Measurements from ENCODE around the gene GIMAP7.
"Not testable (repeated sequence)": the region's sequence is repeated elsewhere in the genome, so short reads cannot be mapped to it uniquely, and the experiment has no call there.

The GIMAP7 gene

DNA sequence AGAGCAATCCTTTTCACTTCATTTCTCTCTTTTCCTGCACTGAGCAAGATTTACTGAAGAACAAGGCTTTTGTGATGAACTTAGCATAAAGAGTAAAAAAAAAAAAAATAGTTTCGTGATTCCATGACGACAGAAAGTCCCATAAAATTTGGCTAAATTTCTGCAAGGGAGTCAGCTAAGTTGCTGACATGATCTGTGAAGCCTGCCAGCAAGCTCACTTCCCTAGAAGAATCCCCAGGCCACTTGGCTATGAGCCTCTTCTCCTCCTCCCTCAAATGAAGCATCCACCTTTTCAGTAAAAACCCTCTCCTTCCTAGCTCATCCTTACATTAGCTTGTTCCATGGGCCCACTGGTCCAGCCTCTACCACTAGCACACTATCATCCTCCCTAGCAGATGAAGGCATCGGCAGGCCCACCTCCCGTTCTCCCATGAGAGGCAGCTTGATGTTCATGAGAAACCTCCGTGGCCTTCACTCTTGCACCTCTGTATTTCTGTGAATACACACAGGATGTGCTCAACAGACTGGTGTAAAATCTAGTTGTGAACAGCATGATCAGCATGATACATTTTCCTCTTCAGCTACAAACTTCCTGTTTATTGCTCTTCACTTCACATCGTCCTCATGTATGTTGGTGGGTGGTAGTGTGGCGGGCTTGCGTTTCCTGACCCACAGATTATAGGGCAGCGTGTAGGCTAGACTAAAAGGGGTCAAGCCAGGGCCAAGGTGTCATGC is 33.3 kb upstream of the GIMAP7 start:
- H3K4me1 ChIP-seq (ENCODE audit: control insufficient read depth, insufficient read depth, low read length), result no peaks in the 10 kb centered on the region
- no peaks in the 10 kb centered on the region for H3K9me3 ChIP-seq (ENCODE audit: control insufficient read depth in 2 of 2, low read length in 2 of 2)
- H3K27ac ChIP-seq (ENCODE audit: low read length), result no peak overlapping the region
- no peak overlapping the region for H3K9ac ChIP-seq (ENCODE audit: low read length in 2 of 2)
- H3K27me3 ChIP-seq (ENCODE audit: control insufficient read depth in 1 of 2, insufficient read depth in 2 of 2, low read length in 2 of 2), result no peaks in the 10 kb centered on the region
- H3K36me3 ChIP-seq (ENCODE audit: control insufficient read depth in 2 of 2, insufficient read depth in 2 of 2, low read length in 2 of 2), result no peaks in the 10 kb centered on the region
- no peak overlapping the region for H3K4me3 ChIP-seq (ENCODE audit: low read length in 2 of 2)

GRCh38 chr7:150481922-150482321 is 32.8 kb upstream of the GIMAP7 start:
- Histone ChIP-seq H3K4me3 (ENCODE audit: low read length in 2 of 2) (no peak overlapping the region), H3K27me3 (ENCODE audit: control insufficient read depth in 1 of 2, insufficient read depth in 2 of 2, low read length in 2 of 2) (no peaks in the 10 kb centered on the region), H3K9ac (ENCODE audit: low read length in 2 of 2) (no peak overlapping the region), H3K9me3 (ENCODE audit: control insufficient read depth in 2 of 2, low read length in 2 of 2) (no peaks in the 10 kb centered on the region), H3K27ac (ENCODE audit: low read length) (no peak overlapping the region), H3K4me1 (ENCODE audit: control insufficient read depth, insufficient read depth, low read length) (no peaks in the 10 kb centered on the region), H3K36me3 (ENCODE audit: control insufficient read depth in 2 of 2, insufficient read depth in 2 of 2, low read length in 2 of 2) (no peaks in the 10 kb centered on the region)

GRCh38 chr7:150483514-150483913 is 31.2 kb upstream of the GIMAP7 start:
- not testable (repeated sequence) for H3K4me1 ChIP-seq (ENCODE audit: control insufficient read depth, insufficient read depth, low read length); H3K9me3 ChIP-seq (ENCODE audit: control insufficient read depth in 2 of 2, low read length in 2 of 2); H3K36me3 ChIP-seq (ENCODE audit: control insufficient read depth in 2 of 2, insufficient read depth in 2 of 2, low read length in 2 of 2); H3K27ac ChIP-seq (ENCODE audit: low read length); H3K4me3 ChIP-seq (ENCODE audit: low read length in 2 of 2); H3K27me3 ChIP-seq (ENCODE audit: control insufficient read depth in 1 of 2, insufficient read depth in 2 of 2, low read length in 2 of 2); H3K9ac ChIP-seq (ENCODE audit: low read length in 2 of 2)

DNA sequence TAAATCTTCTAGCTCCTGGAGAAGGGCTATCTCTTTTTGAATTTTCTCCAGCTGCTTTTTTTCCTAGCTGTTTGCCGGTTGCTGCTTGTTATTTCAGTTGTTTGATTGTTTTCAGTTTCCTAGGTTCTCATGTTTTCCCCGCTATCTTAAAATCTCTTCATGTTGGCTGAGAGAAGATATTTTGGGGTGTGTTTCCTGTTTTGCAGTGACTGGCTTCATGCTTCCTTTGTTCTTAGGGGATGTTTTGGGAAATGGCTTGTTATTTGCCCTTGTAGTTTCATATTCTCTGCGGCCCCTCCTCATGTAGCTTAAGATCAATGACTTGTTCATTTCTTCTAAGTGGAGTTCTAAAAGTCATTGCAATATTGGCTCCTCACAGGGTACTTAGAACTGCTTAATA is 30.6 kb upstream of the GIMAP7 start:
- H3K27me3 ChIP-seq (ENCODE audit: control insufficient read depth in 1 of 2, insufficient read depth in 2 of 2, low read length in 2 of 2); H3K36me3 ChIP-seq (ENCODE audit: control insufficient read depth in 2 of 2, insufficient read depth in 2 of 2, low read length in 2 of 2); H3K9ac ChIP-seq (ENCODE audit: low read length in 2 of 2); H3K4me3 ChIP-seq (ENCODE audit: low read length in 2 of 2); H3K9me3 ChIP-seq (ENCODE audit: control insufficient read depth in 2 of 2, low read length in 2 of 2); H3K27ac ChIP-seq (ENCODE audit: low read length); H3K4me1 ChIP-seq (ENCODE audit: control insufficient read depth, insufficient read depth, low read length): not testable (repeated sequence)

DNA sequence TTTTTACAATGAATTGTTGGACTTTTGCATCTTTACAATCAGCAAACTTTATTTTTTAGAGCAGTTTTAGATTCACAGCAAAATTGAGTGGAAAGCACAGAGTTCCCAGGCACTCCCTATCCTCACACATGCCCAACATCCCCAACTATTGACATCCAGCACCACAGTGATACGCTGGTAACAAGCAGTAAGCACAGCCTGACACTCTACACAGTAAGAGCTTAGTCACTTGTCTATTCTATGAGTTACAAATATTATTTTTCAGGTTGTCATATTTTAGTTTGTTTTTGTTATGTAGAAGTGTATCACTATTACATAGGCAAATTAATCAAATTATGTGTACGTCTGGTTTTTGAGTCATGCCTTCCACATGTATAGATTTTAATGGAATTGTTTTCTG is 27.0 kb upstream of the GIMAP7 start:
- no peak overlapping the region for H3K4me3 ChIP-seq (ENCODE audit: low read length in 2 of 2)
- H3K36me3 ChIP-seq (ENCODE audit: control insufficient read depth in 2 of 2, insufficient read depth in 2 of 2, low read length in 2 of 2), result no peaks in the 10 kb centered on the region
- H3K9me3 ChIP-seq (ENCODE audit: control insufficient read depth in 2 of 2, low read length in 2 of 2), result no peaks in the 10 kb centered on the region
- no peak overlapping the region for H3K9ac ChIP-seq (ENCODE audit: low read length in 2 of 2)
- no peaks in the 10 kb centered on the region for H3K27me3 ChIP-seq (ENCODE audit: control insufficient read depth in 1 of 2, insufficient read depth in 2 of 2, low read length in 2 of 2)
- no peaks in the 10 kb centered on the region for H3K4me1 ChIP-seq (ENCODE audit: control insufficient read depth, insufficient read depth, low read length)
- no peak overlapping the region for H3K27ac ChIP-seq (ENCODE audit: low read length)

- Histone ChIP-seq H3K27ac (ENCODE audit: low read length) (no peak overlapping the region), H3K4me1 (ENCODE audit: control insufficient read depth, insufficient read depth, low read length) (no peaks in the 10 kb centered on the region), H3K36me3 (ENCODE audit: control insufficient read depth in 2 of 2, insufficient read depth in 2 of 2, low read length in 2 of 2) (no peaks in the 10 kb centered on the region)
Observed at GRCh38 chr7:150489782-150490181, 24.9 kb upstream of the GIMAP7 start.

GRCh38 chr7:150493442-150493841 is 21.2 kb upstream of the GIMAP7 start:
- not testable (repeated sequence) for H3K9me3 ChIP-seq (ENCODE audit: control insufficient read depth in 2 of 2, low read length in 2 of 2); H3K4me3 ChIP-seq (ENCODE audit: low read length in 2 of 2); H3K27me3 ChIP-seq (ENCODE audit: control insufficient read depth in 1 of 2, insufficient read depth in 2 of 2, low read length in 2 of 2); H3K4me1 ChIP-seq (ENCODE audit: control insufficient read depth, insufficient read depth, low read length); H3K36me3 ChIP-seq (ENCODE audit: control insufficient read depth in 2 of 2, insufficient read depth in 2 of 2, low read length in 2 of 2); H3K9ac ChIP-seq (ENCODE audit: low read length in 2 of 2); H3K27ac ChIP-seq (ENCODE audit: low read length)

More at GRCh38 chr7:150489782-150490181, 24.9 kb upstream of the GIMAP7 start:
- Histone ChIP-seq H3K27me3 (ENCODE audit: control insufficient read depth in 1 of 2, insufficient read depth in 2 of 2, low read length in 2 of 2) (no peaks in the 10 kb centered on the region), H3K4me3 (ENCODE audit: low read length in 2 of 2) (no peak overlapping the region), H3K9ac (ENCODE audit: low read length in 2 of 2) (no peak overlapping the region), H3K9me3 (ENCODE audit: control insufficient read depth in 2 of 2, low read length in 2 of 2) (no peaks in the 10 kb centered on the region)

GRCh38 chr7:150502519-150502918 is 12.2 kb upstream of the GIMAP7 start:
- no peak overlapping the region for H3K27ac ChIP-seq (ENCODE audit: low read length)
- no peaks in the 10 kb centered on the region for H3K4me1 ChIP-seq (ENCODE audit: control insufficient read depth, insufficient read depth, low read length)
- no peak overlapping the region for H3K4me3 ChIP-seq (ENCODE audit: low read length in 2 of 2)
- no peaks in the 10 kb centered on the region for H3K9me3 ChIP-seq (ENCODE audit: control insufficient read depth in 2 of 2, low read length in 2 of 2)
- no peak overlapping the region for H3K9ac ChIP-seq (ENCODE audit: low read length in 2 of 2)
- no peaks in the 10 kb centered on the region for H3K27me3 ChIP-seq (ENCODE audit: control insufficient read depth in 1 of 2, insufficient read depth in 2 of 2, low read length in 2 of 2)
- H3K36me3 ChIP-seq (ENCODE audit: control insufficient read depth in 2 of 2, insufficient read depth in 2 of 2, low read length in 2 of 2), result no peaks in the 10 kb centered on the region

DNA sequence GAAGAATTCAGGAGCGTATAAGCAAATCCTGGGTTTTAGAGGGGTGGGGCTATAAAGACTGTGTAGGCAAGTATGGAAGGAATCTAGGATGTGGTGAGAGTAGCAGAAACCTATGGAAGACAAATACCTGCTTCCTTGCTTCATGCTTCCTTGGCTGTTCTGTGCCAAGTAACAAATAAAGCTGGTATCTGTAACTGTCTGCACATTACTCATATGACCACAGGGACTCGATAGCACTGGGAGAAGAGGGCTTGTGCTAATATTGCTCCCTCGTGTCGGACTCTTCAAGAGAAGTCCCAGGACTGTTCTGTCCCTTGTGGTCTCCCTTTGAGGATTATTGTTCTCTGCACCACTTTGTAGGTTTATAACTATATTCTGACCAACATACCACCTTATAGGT is 11.5 kb upstream of the GIMAP7 start:
- no peak overlapping the region for H3K9ac ChIP-seq (ENCODE audit: low read length in 2 of 2)
- H3K27me3 ChIP-seq (ENCODE audit: control insufficient read depth in 1 of 2, insufficient read depth in 2 of 2, low read length in 2 of 2), result no peaks in the 10 kb centered on the region
- no peaks in the 10 kb centered on the region for H3K36me3 ChIP-seq (ENCODE audit: control insufficient read depth in 2 of 2, insufficient read depth in 2 of 2, low read length in 2 of 2)
- no peaks in the 10 kb centered on the region for H3K4me1 ChIP-seq (ENCODE audit: control insufficient read depth, insufficient read depth, low read length)
- no peak overlapping the region for H3K4me3 ChIP-seq (ENCODE audit: low read length in 2 of 2)
- H3K27ac ChIP-seq (ENCODE audit: low read length), result no peak overlapping the region
- H3K9me3 ChIP-seq (ENCODE audit: control insufficient read depth in 2 of 2, low read length in 2 of 2), result no peaks in the 10 kb centered on the region

DNA sequence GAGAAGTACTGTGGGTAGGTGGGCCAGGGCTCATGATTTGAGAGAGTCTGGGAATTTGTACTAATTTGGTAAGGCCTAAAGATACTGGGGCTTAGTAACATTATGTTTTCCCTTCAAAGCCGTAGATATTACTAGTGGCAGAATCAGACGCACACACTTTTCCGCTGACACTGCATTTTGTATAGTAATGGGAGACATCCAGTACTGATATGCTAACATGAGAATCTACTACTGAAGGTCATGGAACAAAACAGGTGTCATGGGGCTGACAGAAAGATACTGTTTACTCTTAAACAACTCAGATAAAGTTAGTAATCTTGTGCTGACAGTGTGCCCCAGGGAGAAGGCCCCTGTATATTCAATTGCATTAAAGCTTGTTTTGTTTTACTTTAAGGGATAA is 11.1 kb upstream of the GIMAP7 start:
- no peaks in the 10 kb centered on the region for H3K36me3 ChIP-seq (ENCODE audit: control insufficient read depth in 2 of 2, insufficient read depth in 2 of 2, low read length in 2 of 2)
- no peaks in the 10 kb centered on the region for H3K27me3 ChIP-seq (ENCODE audit: control insufficient read depth in 1 of 2, insufficient read depth in 2 of 2, low read length in 2 of 2)
- no peak overlapping the region for H3K4me3 ChIP-seq (ENCODE audit: low read length in 2 of 2)
- no peaks in the 10 kb centered on the region for H3K4me1 ChIP-seq (ENCODE audit: control insufficient read depth, insufficient read depth, low read length)
- H3K27ac ChIP-seq (ENCODE audit: low read length), result no peak overlapping the region
- no peaks in the 10 kb centered on the region for H3K9me3 ChIP-seq (ENCODE audit: control insufficient read depth in 2 of 2, low read length in 2 of 2)
- no peak overlapping the region for H3K9ac ChIP-seq (ENCODE audit: low read length in 2 of 2)

- Histone ChIP-seq H3K27ac (ENCODE audit: low read length) (no peak overlapping the region), H3K4me3 (ENCODE audit: low read length in 2 of 2) (no peak overlapping the region), H3K9ac (ENCODE audit: low read length in 2 of 2) (no peak overlapping the region), H3K4me1 (ENCODE audit: control insufficient read depth, insufficient read depth, low read length) (no peaks in the 10 kb centered on the region), H3K36me3 (ENCODE audit: control insufficient read depth in 2 of 2, insufficient read depth in 2 of 2, low read length in 2 of 2) (no peaks in the 10 kb centered on the region), H3K27me3 (ENCODE audit: control insufficient read depth in 1 of 2, insufficient read depth in 2 of 2, low read length in 2 of 2) (no peaks in the 10 kb centered on the region), H3K9me3 (ENCODE audit: control insufficient read depth in 2 of 2, low read length in 2 of 2) (no peaks in the 10 kb centered on the region)
Observed at GRCh38 chr7:150507947-150508602, 6.6 kb upstream of the GIMAP7 start.

Data from stomach smooth muscle (tissue), 2 donors.